GM18520 (cell line): ENCODE data around the gene GNAQ.

ENCODE experiments used
- ATAC-seq: cut with Tn5 transposase; IDR thresholded peaks from one replicate; pipeline ENCODE4 v1.9.1; 2021; ENCODE audit not compliant: unreplicated experiment

Gene GNAQ

GRCh38 chr9:77826116-77826515, 205.5 kb downstream of the GNAQ start:
- ATAC-seq: no peak

GRCh38 chr9:77825361-77825760, 206.2 kb downstream of the GNAQ start:
- no peak for ATAC-seq

GRCh38 chr9:77820293-77820954, 211.2 kb downstream of the GNAQ start:
- ATAC-seq: no peak

GRCh38 chr9:77819657-77820056, 212.0 kb downstream of the GNAQ start:
- ATAC-seq: no peak

GRCh38 chr9:77817590-77818311, 213.9 kb downstream of the GNAQ start:
- ATAC-seq: no peak

- ATAC-seq: no peak
These were observed 214.8 kb downstream of the GNAQ start for GRCh38 chr9:77816641-77817341.

GRCh38 chr9:77815260-77815659, 216.4 kb downstream of the GNAQ start:
- no peak for ATAC-seq

GRCh38 chr9:77811832-77812231, 219.8 kb downstream of the GNAQ start:
- ATAC-seq: no peak

GRCh38 chr9:77810637-77811119, 220.9 kb downstream of the GNAQ start:
- ATAC-seq: no peak

GRCh38 chr9:77810047-77810446, 221.6 kb downstream of the GNAQ start:
- ATAC-seq: no peak

- ATAC-seq: no peak
These were observed 222.1 kb downstream of the GNAQ start for GRCh38 chr9:77809552-77809951.

GRCh38 chr9:77808751-77809081, 222.9 kb downstream of the GNAQ start:
- no peak for ATAC-seq

- ATAC-seq: no peak
These were observed 223.5 kb downstream of the GNAQ start for GRCh38 chr9:77807846-77808750.

GRCh38 chr9:77807281-77807683, 224.3 kb downstream of the GNAQ start:
- ATAC-seq: no peak

GRCh38 chr9:77806741-77807140, 224.9 kb downstream of the GNAQ start:
- no peak for ATAC-seq

- ATAC-seq: no peak
These were observed 225.8 kb downstream of the GNAQ start for GRCh38 chr9:77805810-77806209.

GRCh38 chr9:77803423-77803822, 228.2 kb downstream of the GNAQ start:
- ATAC-seq: no peak

- ATAC-seq: no peak
These were observed 228.9 kb downstream of the GNAQ start for GRCh38 chr9:77802515-77803293.

- ATAC-seq: no peak
These were observed 229.5 kb downstream of the GNAQ start for GRCh38 chr9:77802064-77802463.

GRCh38 chr9:77800924-77801551, 230.6 kb downstream of the GNAQ start:
- no peak for ATAC-seq
